GM19452 (cell line): ENCODE data around the gene AFAP1.

Experiments used
- ATAC-seq: cut with Tn5 transposase; IDR thresholded peaks from one replicate; pipeline ENCODE4 v1.9.1; 2021; ENCODE audit not compliant: unreplicated experiment

Gene AFAP1

GRCh38 chr4:7847206-7847605, 92.5 kb downstream of the AFAP1 start:
- no peak for ATAC-seq

- no peak for ATAC-seq
These were observed 94.0 kb downstream of the AFAP1 start for GRCh38 chr4:7845493-7846128.

GRCh38 chr4:7844594-7844991, 95.1 kb downstream of the AFAP1 start:
- no peak for ATAC-seq

GRCh38 chr4:7843831-7844593, 95.6 kb downstream of the AFAP1 start:
- ATAC-seq = no peak

- ATAC-seq = no peak
These were observed 97.0 kb downstream of the AFAP1 start for GRCh38 chr4:7842384-7843279.

- ATAC-seq = no peak
These were observed 97.8 kb downstream of the AFAP1 start for GRCh38 chr4:7841894-7842293.

GRCh38 chr4:7841071-7841470, 98.6 kb downstream of the AFAP1 start:
- ATAC-seq = no peak

- no peak for ATAC-seq
These were observed 99.8 kb downstream of the AFAP1 start for GRCh38 chr4:7839856-7840255.

GRCh38 chr4:7838136-7838782, 101.4 kb downstream of the AFAP1 start:
- no peak for ATAC-seq

GRCh38 chr4:7837597-7838135, 102.0 kb downstream of the AFAP1 start:
- no peak for ATAC-seq

- ATAC-seq = no peak
These were observed 107.6 kb downstream of the AFAP1 start for GRCh38 chr4:7831858-7832730.

GRCh38 chr4:7831330-7831729, 108.3 kb downstream of the AFAP1 start:
- ATAC-seq = no peak

GRCh38 chr4:7830747-7831146, 108.9 kb downstream of the AFAP1 start:
- no peak for ATAC-seq

- no peak for ATAC-seq
These were observed 109.7 kb downstream of the AFAP1 start for GRCh38 chr4:7829652-7830580.

GRCh38 chr4:7828793-7829301, 110.8 kb downstream of the AFAP1 start:
- ATAC-seq = no peak

- no peak for ATAC-seq
These were observed 111.5 kb downstream of the AFAP1 start for GRCh38 chr4:7828011-7828720.

GRCh38 chr4:7827566-7827965, 112.1 kb downstream of the AFAP1 start:
- ATAC-seq = no peak

GRCh38 chr4:7826909-7827306, 112.8 kb downstream of the AFAP1 start:
- no peak for ATAC-seq
